ENCODE results near the gene PPM1A. TPM values are rescaled to one million over a fixed set of nuclear protein-coding genes. Genes with fewer than 3 reads are reported as not detected.

PPM1A gene
- total and polyA plus RNA-seq, 2 of the 13 experiments (the other 11 are each of a cell fraction or from before 2014, with no cell fraction given), result 23.3 to 29.8 TPM

- TF ChIP-seq, protein P1, sequence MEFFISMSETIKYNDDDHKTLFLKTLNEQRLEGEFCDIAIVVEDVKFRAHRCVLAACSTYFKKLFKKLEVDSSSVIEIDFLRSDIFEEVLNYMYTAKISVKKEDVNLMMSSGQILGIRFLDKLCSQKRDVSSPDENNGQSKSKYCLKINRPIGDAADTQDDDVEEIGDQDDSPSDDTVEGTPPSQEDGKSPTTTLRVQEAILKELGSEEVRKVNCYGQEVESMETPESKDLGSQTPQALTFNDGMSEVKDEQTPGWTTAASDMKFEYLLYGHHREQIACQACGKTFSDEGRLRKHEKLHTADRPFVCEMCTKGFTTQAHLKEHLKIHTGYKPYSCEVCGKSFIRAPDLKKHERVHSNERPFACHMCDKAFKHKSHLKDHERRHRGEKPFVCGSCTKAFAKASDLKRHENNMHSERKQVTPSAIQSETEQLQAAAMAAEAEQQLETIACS (CRISPR knock-in tag; IDR thresholded peaks at IDR 0.05), result peak; percentile 90
- TF ChIP-seq BRD4 (CRISPR knock-in tag; IDR thresholded peaks at IDR 0.05) (peak; percentile 71; the same call in 1 of the 2 replicates), ZBTB21 (CRISPR knock-in tag; IDR thresholded peaks at IDR 0.05) (peak; percentile 79), ZBTB8A (CRISPR knock-in tag; IDR thresholded peaks at IDR 0.05; ENCODE audit: borderline replicate concordance, low read depth) (no peak), RFXANK (CRISPR knock-in tag; IDR thresholded peaks at IDR 0.05) (no peak), POLR2G (IDR thresholded peaks at IDR 0.05; ENCODE audit: low read depth, low read length) (peak; percentile 93), JDP2 (CRISPR knock-in tag; IDR thresholded peaks at IDR 0.05; ENCODE audit: borderline replicate concordance) (no peak; the same call in 1 of the 2 replicates), MTERF4 (CRISPR knock-in tag; IDR thresholded peaks at IDR 0.05) (no peak), KAT2B (IDR thresholded peaks at IDR 0.05; ENCODE audit: borderline replicate concordance, low read depth, low read length) (no peak), ZNF772 (CRISPR knock-in tag; IDR thresholded peaks at IDR 0.05) (no peak), ZNF343 (CRISPR knock-in tag; IDR thresholded peaks at IDR 0.05) (0 out of 2 replicates have a peak, but pooled peaks have one; percentile 67), RBM22 (optimal IDR thresholded peaks at IDR 0.05; ENCODE audit: low read length) (no peak), NFKB2 (CRISPR knock-in tag; IDR thresholded peaks at IDR 0.05; ENCODE audit: borderline replicate concordance) (peak; percentile 88; the same call in 1 of the 2 replicates), ZFX (CRISPR knock-in tag; IDR thresholded peaks at IDR 0.05; ENCODE audit: low read depth) (peak; percentile 96), KLF11 (CRISPR knock-in tag; IDR thresholded peaks at IDR 0.05) (peak; percentile 29; the same call in 1 of the 2 replicates), CREM (IDR thresholded peaks at IDR 0.05) (peak; percentile 76), CREM (CRISPR knock-in tag; IDR thresholded peaks at IDR 0.05) (0 out of 2 replicates have a peak, but pooled peaks have one; percentile 41), CHCHD3 (CRISPR knock-in tag; IDR thresholded peaks at IDR 0.05) (no peak), EHMT2 (IDR thresholded peaks at IDR 0.05; ENCODE audit: borderline replicate concordance, low read depth, low read length) (no peak), JUND (CRISPR knock-in tag; IDR thresholded peaks at IDR 0.05) (peak; percentile 84), KDM1A (CRISPR knock-in tag; IDR thresholded peaks at IDR 0.05) (no peak)
- TF ChIP-seq, protein P2, sequence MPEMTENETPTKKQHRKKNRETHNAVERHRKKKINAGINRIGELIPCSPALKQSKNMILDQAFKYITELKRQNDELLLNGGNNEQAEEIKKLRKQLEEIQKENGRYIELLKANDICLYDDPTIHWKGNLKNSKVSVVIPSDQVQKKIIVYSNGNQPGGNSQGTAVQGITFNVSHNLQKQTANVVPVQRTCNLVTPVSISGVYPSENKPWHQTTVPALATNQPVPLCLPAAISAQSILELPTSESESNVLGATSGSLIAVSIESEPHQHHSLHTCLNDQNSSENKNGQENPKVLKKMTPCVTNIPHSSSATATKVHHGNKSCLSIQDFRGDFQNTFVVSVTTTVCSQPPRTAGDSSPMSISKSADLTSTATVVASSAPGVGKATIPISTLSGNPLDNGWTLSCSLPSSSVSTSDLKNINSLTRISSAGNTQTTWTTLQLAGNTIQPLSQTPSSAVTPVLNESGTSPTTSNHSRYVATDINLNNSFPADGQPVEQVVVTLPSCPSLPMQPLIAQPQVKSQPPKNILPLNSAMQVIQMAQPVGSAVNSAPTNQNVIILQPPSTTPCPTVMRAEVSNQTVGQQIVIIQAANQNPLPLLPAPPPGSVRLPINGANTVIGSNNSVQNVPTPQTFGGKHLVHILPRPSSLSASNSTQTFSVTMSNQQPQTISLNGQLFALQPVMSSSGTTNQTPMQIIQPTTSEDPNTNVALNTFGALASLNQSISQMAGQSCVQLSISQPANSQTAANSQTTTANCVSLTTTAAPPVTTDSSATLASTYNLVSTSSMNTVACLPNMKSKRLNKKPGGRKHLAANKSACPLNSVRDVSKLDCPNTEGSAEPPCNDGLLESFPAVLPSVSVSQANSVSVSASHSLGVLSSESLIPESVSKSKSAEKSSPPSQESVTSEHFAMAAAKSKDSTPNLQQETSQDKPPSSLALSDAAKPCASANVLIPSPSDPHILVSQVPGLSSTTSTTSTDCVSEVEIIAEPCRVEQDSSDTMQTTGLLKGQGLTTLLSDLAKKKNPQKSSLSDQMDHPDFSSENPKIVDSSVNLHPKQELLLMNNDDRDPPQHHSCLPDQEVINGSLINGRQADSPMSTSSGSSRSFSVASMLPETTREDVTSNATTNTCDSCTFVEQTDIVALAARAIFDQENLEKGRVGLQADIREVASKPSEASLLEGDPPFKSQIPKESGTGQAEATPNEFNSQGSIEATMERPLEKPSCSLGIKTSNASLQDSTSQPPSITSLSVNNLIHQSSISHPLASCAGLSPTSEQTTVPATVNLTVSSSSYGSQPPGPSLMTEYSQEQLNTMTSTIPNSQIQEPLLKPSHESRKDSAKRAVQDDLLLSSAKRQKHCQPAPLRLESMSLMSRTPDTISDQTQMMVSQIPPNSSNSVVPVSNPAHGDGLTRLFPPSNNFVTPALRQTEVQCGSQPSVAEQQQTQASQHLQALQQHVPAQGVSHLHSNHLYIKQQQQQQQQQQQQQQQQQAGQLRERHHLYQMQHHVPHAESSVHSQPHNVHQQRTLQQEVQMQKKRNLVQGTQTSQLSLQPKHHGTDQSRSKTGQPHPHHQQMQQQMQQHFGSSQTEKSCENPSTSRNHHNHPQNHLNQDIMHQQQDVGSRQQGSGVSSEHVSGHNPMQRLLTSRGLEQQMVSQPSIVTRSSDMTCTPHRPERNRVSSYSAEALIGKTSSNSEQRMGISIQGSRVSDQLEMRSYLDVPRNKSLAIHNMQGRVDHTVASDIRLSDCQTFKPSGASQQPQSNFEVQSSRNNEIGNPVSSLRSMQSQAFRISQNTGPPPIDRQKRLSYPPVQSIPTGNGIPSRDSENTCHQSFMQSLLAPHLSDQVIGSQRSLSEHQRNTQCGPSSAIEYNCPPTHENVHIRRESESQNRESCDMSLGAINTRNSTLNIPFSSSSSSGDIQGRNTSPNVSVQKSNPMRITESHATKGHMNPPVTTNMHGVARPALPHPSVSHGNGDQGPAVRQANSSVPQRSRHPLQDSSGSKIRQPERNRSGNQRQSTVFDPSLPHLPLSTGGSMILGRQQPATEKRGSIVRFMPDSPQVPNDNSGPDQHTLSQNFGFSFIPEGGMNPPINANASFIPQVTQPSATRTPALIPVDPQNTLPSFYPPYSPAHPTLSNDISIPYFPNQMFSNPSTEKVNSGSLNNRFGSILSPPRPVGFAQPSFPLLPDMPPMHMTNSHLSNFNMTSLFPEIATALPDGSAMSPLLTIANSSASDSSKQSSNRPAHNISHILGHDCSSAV (CRISPR knock-in tag; IDR thresholded peaks at IDR 0.05; ENCODE audit: borderline replicate concordance), result no peak
These were observed at the start of gene PPM1A (continued) for GRCh38 chr14:60248697-60249318.
